ENCODE results near the gene SPDEF.

Gene SPDEF

GRCh38 chr6:34543421-34543820 lies 12.7 kb downstream of the SPDEF start:
- DNase-seq: no peak

GRCh38 chr6:34540841-34541240 lies 15.3 kb downstream of the SPDEF start:
- DNase-seq: no peak

GRCh38 chr6:34540222-34540621 lies 15.9 kb downstream of the SPDEF start:
- DNase-seq: no peak

DNA sequence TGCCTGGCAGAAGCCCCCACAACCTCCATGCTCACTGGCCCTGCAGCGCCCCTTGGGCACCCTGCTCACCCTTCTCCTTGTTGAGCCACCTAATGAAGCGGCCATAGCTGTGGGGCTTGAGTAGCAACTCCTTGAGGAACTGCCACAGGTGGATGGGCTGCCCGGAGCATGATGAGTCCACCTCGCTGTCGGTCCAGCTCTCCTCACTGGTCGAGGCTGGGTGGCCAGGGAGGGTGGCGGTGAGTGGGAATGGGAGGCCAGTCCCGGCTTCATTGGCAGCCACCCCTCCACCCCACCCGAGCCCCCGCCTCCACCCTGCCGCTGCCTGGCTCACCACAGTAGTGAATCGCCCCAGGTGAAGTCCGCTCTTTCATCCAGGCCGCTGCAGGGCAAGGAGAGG lies 16.9 kb downstream of the SPDEF start:
- DNase-seq: no peak

DNA sequence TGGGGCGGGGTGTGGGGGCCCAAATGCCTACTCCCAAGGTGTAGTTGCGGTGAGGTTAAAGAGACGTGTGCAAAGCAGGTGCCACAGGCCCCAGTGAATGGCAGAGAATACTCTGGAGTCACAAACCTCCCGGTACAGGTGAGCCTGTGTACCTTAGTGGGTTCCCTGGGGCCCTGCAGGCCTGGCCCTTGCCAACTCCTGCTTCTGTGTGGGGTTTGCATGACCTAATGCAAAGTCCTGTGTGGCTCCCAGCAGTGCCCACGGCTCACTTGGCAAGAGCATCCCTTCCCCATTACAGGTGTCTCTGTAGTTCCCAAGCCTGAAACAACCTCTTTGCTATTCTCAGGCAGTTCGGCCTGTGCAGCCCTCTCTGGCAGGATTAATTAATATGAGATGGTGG lies 17.5 kb downstream of the SPDEF start:
- no peak for DNase-seq

DNA sequence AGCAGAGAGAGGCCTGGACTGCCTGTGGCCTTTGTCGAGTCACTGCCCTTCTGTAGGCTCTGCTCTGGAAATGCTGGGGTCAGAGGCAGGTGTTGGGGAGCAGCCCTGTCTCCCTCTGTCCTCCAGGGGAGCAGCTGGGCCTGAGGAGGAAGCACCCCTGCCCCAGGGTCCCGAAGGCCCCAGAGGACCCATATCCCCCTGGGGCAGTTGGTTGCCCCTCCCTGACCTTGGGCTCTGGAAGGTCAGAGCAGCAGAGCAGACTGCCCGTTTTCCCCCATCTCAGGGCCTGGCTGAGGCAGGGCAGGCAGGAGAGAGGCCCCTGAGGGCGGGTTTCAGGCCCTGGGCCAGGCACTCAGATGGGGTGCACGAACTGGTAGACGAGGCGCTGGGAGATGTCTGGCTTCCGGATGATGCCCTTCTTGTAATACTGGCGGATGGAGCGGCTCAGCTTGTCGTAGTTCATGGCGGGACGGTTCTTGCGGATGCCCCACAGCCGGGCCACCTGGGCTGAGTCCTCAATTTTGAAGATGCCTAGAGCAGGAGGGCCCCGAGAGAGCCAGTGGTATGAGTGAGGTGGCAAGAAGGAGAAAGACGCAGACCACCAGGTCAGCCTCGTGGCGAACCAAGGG lies 18.1 kb downstream of the SPDEF start:
- DNase-seq: no peak

- DNase-seq: no peak
Observed at GRCh38 chr6:34536959-34537848, 18.9 kb downstream of the SPDEF start.

GRCh38 chr6:34536251-34536958 lies 19.7 kb downstream of the SPDEF start:
- no peak for DNase-seq

DNA sequence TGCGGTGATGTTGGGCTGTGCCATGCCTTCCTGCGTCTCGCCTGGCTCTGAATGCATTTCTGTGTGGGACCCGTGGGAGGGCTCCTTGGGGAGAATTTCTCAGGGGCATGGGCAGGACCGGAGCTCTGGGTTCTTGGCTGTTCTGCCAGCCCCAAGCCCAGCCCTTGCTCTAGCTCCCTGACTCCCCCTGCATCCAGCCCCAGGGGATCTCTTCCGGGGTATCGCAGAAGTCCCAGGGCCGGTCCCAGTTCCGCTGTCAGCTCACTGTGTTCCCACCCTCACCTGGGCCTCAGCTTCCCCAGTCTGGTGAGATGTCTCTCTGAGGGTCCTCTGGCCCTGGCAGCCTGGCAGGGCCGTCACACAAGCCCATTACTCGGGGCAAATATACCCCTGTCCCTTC lies 20.5 kb downstream of the SPDEF start:
- DNase-seq: no peak

DNA sequence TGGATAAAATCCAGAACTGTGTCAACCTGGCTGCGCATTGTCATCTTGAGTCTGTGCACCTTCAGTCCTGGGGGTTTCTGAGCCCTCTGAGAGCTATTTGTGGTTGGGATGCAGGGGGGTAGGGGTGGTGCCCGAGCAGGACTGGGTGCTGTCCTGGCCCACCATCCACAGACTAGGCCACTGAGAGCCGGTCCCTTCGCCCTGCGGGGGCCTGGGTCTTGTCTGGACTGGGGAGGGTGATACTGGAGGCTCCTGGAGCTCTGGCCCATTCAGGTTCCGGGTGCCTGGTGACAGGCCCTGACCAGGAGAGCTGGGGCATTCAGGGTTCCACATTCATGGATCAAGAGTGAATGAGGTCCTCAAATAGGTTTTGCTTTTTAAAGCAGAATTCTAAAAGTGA lies 20.9 kb downstream of the SPDEF start:
- no peak for DNase-seq

DNA sequence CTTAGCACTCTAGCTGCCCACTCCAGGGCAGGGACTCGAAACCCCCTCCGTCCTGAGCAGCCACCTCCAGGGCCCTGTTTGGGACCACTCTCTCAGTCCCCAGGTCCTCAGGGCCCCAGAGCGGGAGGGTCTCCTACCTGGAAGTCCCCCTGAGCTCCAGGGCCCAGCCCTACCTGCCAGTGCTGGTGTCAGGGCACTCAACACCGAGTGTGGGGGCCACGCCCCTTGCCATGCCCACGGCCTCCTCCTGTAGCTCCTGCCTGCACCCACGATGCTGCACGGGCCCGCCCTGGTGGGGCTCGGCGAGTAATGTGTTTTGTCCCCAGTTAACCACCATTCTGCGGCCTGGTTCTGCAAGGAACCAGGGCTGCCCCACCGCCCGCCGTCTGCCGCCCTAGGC lies 21.5 kb downstream of the SPDEF start:
- DNase-seq: no peak

- no peak for DNase-seq
Observed at GRCh38 chr6:34534146-34534545, 22.0 kb downstream of the SPDEF start.

GRCh38 chr6:34532230-34532629 lies 23.9 kb downstream of the SPDEF start:
- DNase-seq: no peak

GRCh38 chr6:34531580-34532201 lies 24.4 kb downstream of the SPDEF start:
- DNase-seq: peak; percentile 91

- DNase-seq: no peak
Observed at GRCh38 chr6:34530753-34531365, 25.3 kb downstream of the SPDEF start.

GRCh38 chr6:34529665-34530327 lies 26.3 kb downstream of the SPDEF start:
- no peak for DNase-seq

DNA sequence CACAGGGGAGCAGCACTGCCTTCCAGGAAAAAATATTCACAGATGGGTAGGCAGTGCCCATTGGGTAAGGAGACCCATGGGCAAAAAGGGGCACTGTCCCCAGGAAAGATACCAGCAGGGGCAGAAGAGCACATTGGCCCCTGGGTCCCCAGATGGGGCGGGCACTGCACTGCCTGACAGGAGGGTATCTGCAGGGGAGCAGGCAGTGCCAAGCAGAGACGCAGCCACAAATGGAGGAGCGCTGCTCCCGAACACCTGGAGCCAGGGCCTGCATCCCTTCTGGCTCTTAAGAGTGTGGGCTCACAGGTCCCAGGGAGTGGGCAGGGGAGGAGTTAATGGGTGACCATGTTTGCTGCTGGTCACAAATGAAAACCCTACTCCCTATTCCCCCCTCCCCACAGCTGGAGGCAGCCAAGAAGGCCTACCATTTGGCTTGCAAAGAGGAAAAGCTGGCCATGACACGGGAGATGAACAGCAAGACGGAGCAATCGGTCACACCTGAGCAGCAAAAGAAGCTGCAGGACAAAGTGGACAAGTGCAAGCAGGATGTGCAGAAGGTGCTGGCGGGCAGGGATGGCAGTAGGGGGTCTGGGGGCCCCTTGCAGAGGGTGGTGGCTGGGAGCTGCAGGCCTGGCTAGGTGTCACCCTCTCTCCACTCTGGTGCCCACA lies 27.0 kb downstream of the SPDEF start:
- no peak for DNase-seq

- DNase-seq: no peak
Observed at GRCh38 chr6:34527751-34528670, 28.1 kb downstream of the SPDEF start.

DNA sequence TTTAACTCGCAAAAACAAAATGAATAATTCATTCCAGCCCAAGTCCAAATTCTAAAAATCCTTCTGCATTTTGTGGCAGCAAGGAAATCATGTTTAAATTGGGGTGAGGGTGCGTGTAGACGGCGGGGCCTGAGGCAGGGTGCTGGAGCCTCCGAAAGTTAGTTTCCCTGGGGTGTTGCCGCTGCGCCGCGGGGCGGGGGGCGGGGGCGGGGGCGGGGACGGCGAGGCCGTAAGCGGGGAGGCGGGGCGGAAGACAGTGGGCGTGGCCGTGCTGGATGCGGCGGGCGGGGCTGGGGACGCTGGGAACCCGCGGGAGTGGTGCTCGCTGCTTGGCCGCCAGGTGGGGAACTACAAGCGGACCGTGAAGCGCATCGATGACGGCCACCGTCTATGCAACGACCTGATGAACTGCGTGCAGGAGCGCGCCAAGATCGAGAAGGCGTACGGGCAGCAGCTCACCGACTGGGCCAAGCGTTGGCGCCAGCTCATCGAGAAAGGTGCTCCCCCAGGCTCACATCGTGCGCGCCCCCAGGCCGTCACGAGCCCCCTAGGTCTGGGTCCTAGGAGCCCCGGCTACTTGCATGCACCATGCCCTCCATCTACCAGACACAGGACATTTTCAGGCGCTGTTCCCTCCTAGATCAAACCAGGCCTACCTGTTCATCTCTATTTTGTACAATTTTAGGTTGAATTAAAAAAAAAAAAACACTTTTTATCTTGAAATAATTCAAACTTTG lies 29.0 kb downstream of the SPDEF start:
- peak; percentile 94 for DNase-seq

Measured in right hindlimb (tissue), 1 donor.